HG03025 (cell line): ENCODE measurements around the gene LDLRAD2.

ENCODE experiments used
- ATAC-seq: cut with Tn5 transposase; IDR thresholded peaks from one replicate; pipeline ENCODE4 v1.9.1; 2021; ENCODE audit warnings: mild to moderate bottlenecking, moderate library complexity; ENCODE audit not compliant: unreplicated experiment, low FRiP score

The LDLRAD2 gene

DNA sequence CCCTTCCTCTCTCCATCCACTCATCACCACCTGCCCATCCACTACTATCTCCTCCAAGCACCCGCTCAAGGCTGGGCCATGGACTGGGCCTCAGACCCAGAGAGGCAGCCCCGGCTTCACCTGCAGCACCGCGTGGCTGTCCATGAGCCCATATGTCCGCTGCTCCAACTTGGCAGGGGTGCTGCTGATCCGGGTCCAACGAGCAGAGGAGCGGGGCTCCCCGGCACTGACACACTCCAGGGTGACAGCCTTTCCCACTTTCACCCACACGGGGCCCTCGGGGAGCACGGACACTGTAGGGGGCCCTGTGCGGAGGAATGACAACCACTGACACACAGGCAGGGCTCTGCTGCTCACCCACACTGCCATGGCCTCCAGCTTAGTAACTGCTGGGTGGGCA is 28.9 kb downstream of the LDLRAD2 start:
- no peak for ATAC-seq

DNA sequence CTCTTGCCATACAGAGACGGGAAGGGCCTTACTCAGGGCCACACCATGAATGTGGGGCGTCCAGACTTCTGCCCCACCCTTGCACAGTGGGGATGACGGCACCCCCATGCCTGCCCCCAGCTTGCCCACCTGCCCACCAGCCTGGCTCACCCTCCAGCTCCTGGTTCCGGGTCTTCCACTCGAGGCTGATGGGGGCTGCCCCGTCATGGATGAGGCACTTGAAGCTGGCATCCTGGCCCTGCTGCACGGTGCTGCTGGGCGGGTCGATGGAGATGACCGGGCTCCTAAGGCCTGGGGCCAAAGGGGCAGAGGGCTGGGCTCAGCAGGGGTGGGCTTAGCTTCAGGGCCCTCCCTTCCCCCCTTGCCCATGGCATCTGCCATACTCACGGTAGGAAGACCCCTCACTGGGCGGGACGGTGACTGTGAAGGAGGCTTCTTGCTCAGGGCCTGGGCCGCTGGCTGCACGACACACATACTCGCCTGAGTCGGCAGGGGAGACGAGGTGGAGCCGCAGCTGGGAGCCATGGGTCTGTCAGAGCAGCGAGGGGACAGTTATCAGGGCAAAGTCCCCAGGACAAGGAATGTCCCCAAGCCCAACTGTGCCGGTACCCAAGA is 29.9 kb downstream of the LDLRAD2 start:
- no peak for ATAC-seq

DNA sequence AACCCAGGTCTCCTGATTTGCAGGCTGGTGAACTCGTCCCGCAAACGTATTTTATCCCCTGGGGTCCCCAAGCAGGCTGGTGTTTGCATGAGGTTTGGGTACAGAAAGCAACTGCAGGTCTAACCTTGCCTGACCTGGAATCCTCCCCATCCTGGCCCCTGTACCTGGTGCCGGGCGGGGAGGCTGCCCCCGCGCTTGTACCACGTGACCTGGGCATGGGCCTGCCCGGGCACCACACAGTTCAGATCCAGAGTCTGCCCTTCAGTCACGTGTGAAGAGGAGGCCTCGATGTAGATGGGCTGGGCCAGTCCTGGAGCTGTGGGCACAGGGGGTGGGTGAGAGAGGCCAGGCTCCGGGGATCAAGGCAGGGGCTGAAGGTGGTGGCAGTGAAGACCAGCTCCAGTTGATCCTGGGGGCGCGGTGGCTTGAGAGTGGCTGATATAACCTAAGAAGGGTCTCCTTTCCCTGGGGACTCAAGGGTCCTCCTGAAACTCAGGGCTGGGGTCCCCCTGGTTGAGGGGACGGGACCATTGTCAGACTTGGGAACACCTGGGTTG is 30.6 kb downstream of the LDLRAD2 start:
- no peak for ATAC-seq

DNA sequence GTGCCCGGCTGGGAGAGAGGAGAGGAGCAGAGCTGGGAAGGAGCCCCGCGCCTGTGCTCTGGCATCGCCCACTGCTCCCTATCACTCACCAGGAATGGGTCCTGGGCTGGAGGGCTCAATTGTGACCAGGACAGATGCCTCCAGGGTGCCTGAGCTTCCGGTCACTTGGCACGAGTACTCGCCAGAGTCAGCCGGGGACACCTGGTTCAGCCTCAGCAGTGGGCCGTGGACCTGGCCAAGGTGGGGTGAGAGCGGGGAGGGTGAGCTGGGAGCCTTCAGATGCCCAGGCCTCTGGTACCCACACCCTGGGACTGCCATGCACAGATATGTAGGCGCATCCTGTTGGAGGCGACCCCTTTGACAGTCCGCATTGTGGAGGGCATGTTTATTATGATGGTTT is 31.1 kb downstream of the LDLRAD2 start:
- no peak for ATAC-seq

DNA sequence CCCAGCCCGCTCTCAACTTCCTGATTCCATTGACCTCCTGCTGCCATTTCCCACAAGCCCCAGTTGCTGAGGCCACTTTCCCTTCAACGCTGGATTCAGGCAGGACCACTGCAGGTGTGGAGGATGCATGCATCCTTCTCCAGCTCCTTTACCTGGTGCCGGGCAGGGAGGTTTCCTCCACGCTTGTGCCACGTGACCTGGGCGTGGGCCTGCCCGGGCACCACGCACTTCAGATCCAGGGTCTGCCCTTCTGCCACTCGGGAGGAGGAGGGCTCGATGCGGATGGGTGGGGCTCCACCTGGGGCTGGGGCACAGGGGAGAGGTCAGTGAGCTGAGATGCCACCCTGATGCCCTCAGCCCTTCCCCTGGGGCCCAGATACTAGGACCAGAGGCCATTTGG is 31.9 kb downstream of the LDLRAD2 start:
- no peak for ATAC-seq

DNA sequence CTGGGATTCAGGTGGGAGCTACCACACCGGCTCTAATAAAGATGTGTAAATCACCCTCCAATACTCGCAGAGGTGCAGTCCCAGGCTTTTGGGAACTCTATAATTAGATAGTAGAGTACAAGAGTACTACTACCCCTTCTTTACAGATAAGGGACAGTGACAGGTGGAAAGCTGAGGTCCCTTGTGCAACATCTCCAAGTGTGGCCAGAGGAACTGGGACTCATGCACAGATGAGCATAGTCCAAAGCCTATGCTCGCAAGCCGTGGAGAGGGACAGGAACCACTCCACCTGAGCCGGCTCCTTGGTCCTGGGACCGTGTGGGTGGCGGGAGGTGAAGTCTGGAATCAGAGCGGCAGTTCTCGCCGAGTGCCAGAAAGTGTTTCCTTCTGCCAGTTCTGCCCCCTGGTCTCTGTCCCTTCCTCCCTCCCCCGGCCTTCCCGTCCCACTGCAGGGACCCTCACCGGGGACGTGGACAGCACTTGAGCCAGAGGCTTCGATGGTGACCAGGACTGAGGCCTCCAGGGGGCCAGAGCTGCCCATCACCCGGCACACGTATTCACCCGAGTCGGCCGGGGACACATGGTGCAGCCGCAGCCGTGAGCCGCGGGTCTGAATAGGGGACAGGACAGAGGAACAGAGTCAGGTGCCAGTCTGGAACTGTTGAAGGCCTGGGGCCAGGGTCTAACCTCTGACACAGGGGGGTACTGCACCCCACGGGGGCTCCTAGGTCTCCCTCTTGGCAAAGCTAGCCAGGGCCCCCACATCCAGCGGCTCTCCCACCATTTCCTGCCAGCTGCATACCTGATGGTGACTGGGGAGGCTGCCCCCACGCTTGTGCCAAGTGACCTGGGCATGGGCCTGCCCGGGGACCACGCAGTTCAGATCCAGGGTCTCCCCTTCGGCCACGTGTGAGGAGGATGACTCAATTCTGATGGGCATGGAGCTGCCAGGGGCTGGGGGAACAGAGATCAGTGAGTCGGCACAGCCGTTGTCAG is 33.9 kb downstream of the LDLRAD2 start:
- no peak for ATAC-seq

DNA sequence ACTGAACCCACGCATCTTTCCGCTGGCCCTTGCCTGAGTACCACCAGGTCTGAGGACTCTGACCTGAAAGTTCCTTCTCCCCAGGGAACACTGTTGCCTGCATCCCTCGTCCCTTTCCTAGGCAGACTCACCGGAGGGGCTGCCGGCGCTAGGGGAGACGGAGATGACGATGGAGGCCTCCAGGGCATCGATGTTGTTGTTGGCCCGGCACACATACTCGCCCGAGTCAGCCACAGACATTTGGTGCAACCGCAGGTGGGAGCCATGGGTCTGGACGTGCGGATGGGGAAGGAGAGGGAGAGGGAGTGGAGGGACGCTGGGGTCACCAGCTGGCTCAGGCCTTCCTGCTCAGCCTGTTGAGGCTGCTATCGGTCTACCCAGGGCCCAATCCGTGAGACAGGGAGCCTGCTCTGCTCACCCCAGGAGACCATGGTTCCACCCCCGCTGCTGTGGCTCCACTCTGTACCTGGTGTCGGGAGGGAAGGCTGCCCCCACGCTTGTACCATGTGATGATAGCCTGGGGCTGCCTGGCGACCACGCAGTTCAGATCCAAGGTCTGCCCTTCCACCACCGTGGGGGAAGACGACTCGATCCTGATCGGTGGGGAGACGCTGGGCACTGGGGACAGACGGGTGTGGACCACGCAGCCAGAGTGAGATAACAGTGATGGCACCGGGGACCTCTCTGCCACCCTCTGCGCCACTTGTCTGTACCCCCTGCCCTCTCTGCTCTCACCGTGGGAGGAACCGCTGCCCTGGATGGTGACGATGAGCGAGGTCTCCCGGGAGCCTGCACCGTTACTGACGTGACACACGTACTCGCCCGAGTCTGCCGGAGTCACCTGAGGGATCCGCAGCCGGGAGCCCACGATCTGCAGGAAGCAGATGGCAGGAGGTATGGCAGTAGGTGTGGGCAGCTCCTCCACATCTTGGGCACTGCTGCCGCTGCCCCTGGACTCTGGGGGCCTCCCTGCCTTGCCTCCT is 35.4 kb downstream of the LDLRAD2 start:
- no peak for ATAC-seq

DNA sequence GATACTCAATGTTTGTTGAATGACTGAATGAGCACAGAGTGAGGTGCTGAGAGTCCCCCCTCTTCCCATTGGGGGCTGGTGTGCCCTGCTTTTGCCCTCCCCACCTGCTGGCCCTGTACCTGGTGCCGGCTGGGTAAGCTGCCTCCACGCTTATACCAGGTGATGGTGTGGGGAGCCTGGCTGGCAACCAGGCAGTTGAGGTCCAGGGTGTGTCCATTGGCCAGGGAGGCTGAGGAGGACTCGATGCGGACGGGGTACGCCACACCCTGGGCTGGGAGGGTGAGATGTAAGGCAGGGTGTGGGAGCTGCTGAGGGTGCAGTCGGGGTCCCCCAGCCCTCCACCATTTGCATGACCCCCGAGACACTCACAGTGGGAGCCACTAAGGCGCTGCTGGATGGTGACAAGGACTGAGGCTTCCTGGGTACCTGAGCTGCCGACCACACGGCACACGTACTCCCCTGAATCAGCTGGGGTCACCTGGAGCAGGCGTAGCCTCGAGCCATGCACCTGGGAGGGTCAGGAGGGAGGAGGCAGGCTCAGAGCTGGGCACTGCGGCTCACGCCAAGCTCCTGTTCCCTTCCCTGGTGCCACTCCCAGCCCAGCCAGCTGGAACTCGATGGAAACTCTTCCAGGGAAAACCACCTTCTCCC is 36.6 kb downstream of the LDLRAD2 start:
- no peak for ATAC-seq

DNA sequence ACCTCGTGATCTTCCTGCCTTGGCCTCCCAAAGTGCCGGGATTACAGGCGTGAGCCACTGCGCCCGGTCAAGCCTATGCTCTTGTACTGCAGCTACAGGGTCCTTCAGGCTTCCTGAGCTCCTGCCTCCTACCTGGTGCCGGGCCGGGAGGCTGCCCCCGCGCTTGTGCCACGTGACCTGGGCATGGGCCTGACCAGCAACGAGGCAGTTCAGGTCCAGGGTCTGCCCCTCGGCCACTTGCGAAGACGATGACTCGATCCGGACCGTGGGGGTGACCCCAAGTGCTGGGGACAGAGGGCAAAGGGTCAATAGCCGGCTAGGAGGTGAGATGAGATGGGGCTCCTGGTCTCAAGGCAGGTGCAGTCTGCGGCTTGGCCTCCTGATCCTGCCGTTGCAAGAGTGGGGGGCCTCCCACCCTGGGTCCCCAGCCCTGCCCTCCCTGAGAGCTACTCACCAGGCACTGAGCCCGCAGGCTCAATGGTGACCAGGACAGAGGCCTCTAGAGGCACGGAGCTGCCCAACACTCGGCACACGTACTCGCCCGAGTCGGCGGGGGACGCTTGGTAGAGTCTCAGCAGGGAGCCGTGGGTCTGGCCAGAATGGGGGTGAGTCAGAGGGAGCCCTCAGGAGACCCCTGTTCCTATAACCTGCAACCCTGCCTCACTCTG is 38.0 kb downstream of the LDLRAD2 start:
- ATAC-seq: no peak

DNA sequence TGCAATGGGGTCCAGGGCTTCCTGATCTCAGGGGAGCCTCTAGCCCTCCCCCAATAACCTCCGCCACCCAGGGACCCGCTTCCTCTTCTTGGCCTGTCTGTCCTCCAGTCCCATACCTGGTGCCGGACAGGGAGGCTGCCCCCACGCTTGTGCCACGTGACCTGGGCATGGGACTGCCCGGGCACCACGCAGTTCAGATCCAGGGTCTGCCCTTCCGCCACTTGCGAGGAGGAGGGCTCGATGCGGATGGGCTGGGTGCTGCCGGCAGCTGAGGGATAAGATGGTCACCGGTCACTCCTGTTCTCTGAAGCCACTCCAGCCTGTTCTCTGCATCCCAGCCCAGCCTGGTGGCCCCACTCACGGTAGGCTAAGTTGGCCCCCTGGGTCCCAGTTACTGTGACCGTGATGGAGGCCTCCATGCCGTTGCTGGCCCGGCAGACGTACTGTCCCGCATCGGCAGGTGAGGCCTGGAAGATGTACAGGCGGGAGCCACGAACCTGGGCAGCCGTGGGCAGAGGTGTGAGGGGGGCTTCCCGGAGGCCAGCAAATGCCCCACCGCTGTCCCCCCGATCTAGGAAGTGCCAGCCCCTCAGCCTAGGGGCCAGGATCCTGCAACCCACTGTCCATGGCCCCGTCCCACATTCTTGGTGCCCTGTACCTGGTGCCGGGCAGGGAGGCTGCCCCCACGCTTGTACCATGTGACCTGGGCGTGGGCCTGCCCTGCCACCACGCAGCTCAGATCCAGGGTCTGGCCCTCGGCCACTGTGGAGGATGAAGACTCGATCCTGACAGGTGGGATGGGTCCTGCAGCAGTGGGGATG is 39.6 kb downstream of the LDLRAD2 start:
- no peak for ATAC-seq

DNA sequence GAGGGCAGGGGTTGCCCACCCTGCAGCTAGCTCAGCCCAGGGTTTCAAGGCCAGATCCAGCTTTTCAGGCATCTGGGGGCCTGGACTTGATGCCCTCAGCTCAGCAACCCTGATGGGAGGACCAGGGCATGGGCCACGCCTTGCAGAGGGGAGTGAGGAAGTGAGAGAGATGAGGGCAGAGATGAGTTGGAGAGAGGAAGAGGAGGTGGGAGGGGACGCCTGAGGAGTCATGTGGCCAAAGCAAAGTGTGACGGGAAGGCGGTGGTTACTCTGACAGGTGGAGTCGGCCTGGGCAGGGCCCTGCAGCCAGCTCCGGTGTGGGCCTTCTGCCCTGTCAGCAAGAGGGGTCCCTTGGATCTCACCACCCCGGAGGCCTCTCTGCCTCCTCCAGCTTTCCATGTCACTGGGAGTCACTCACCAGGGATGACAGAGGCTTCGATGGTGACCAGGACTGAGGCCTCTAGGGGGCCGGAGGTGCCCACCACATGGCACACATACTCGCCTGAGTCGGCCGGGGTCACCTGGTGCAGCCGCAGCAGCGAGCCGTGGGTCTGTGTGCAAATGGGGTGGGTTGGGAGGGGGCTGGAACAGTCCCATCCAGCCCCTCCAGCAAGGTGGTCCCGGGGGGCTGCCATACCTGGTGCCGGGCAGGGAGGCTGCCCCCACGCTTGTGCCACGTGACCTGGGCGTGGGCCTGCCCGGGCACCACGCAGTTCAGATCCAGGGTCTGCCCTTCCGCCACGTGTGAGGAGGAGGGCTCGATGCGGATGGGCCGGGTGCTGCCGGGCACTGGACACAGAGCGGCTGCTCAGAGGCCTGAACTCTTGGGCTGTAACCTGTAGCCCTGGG is 40.4 kb downstream of the LDLRAD2 start:
- ATAC-seq: no peak

DNA sequence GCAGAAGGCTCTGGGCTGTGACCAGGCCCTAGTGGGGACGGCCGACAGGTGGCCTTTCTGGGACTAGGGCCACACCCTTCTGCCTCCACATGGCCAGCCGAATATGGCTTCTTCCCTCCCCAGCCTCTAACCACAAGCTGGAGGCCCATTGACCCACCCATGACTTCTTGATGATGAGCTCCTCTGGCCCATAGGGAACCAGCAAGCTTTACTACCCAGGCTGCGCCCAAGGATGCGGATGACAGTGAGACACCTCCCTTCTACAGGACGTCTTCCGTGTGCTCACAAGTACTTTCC is 41.0 kb downstream of the LDLRAD2 start:
- no peak for ATAC-seq

DNA sequence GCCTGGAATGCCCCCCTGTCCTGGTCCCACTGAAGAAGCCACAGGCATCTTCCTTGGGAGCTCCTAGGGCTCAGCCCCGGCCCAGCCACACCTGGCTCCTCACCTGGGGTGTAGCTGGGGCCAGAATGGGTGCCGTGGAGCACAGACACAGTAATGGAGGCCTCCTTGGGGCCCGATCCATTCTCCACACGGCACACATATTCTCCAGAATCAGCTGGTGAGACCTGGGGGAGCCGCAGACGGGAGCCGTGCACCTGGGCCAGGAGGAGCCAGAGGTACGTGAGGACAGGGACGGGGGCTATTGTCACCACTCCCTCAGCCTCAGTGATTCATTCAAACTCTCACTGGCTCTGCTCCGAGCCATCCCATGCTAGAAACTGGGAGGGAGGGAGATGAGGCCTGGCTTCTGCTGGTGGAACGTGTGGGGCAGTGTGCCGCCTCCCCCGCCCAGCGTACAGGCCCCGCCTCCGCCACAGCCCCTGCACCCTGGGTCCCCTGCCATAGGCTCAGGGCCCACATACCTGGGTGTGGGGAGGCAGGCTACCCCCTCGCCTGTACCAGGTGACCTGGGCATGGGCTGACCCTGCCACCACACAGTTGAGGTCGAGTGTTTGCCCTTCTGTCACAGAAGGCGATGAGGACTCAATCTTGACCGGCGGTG is 42.2 kb downstream of the LDLRAD2 start:
- no peak for ATAC-seq

DNA sequence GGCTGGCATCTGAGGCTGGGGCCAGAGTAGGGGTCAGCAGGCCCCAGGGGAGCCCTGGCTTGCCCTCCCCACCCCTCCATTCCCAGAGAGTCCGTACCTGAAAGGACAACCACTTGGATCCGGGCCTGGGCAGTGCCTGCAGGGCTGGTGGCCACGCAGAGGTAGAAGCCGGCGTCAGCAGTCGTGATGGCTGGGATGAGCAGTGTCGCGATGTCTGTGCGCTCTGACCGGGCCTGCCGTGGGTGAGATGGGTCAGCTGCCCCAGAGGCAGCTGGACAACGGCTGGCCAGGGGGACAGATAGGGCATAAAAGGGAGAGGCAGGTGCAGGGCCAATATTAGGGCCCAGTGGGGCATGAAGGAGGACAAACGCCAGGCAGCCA is 42.7 kb downstream of the LDLRAD2 start:
- ATAC-seq: no peak

DNA sequence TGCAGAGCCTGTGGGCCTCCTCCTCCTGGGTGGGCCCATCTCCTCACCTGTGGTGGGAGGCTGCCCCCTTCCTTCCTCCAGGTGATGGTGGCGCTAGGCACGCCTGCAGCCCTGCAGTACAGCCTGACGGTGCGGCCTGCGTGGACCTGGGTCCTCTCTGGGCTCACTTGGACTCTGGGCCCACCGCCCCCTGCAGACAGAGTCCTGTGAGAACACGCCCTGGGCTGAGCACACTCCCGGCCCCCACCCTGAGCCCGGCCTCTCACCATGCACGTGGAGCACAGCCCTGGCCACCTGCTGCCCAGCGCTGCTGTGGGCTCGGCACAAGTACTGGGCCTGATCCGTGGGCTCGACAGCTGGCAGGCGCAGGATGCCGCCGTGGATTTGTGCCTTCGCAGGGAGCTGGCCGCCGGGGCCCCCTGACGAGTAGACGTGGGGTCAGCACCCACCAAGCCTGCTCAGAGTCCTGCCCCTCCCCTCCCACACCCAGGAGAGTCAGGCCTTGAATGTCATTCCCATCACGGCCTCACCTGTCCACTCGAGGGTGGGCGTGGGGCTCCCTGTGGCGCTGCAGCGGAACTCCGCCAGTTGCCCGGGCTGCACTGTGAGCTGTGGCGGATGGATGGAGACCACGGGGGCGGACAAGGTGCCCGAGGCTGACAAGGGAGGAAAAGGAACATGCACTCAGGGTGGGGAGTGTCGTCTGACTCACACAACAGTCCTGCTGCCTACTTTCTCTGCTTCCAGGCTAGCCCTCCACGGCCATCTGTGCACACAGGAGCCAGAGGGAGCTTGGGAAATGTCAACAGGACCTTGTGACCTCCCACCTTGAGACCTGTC is 43.4 kb downstream of the LDLRAD2 start:
- ATAC-seq: no peak

DNA sequence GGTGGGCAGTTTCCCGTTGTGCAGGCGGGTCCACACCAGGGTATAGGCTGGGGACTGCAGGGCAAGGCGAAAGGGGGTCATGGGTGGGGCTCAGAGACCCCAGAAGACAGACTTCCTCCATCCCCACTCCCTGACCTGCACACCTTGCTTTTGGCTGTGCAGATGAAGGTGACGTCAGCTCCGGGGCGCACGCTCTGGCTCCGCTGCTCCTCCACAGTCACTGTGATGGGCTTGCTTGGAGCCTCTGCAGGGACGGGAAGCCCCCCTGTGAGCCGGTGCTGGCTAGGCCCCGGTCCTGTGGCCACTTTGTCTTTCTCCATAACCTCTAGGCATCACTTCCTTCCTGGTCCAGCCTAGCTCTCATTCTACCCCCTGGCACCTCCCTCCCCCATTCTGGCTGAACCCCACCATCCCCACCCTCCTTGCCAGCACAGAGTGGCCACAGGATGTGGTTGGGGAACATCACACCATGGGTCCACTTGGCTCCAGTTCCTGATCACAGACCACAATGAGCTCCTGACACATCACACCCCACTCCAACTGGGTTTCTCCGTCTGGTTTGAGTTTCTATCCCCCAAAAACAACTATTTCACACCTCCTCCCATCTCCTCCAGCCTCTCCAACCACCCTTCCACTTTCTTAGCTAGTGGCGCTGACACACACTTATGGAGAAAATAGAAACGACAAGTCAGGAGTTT is 45.2 kb downstream of the LDLRAD2 start:
- no peak for ATAC-seq
